Keratinocyte (primary cell): Measurements from ENCODE around the gene ZNF786. TPM values are rescaled to one million over a fixed set of nuclear protein-coding genes. Genes with fewer than 3 reads are reported as not detected.

Experiments
- DNase-seq: peaks from one replicate; pipeline ENCODE4 v3.0.0-alpha.2; 2011; ENCODE audit warnings: low read depth, missing footprints, low spot score
- FAIRE-seq: peaks from 2 replicates; lab custom pipeline; 2011; peaks lifted over from hg19 to GRCh38; lab: Jason Lieb, UNC
- H2AFZ ChIP-seq: 2 replicates; pipeline ENCODE4 v1.6.0; 2012; ENCODE audit warnings: low read length, control low read depth, inconsistent platforms; ENCODE audit not compliant: control insufficient read depth
- H3K27ac ChIP-seq: 2 replicates; pipeline ENCODE4 v1.5.1; 2011; ENCODE audit warnings: low read length; ENCODE audit not compliant: control insufficient read depth, insufficient read depth
- H3K27me3 ChIP-seq: 3 replicates; pipeline ENCODE4 v1.6.0; 2011; ENCODE audit warnings: low read length; ENCODE audit not compliant: control insufficient read depth, insufficient read depth; ENCODE audit errors: extremely low read depth
- H3K36me3 ChIP-seq, 2 experiments: 2 replicates in 1 of 2; 3 replicates in 1 of 2; pipeline ENCODE4 v1.5.1; 2011; ENCODE audit warnings: low read length in 2 of 2, mild to moderate bottlenecking in 1 of 2; ENCODE audit not compliant: control insufficient read depth in 2 of 2, insufficient read depth in 2 of 2; ENCODE audit errors: extremely low read depth in 1 of 2
- H3K4me1 ChIP-seq: 3 replicates; pipeline ENCODE4 v1.5.1; 2011; ENCODE audit warnings: low read length; ENCODE audit not compliant: control insufficient read depth, insufficient read depth; ENCODE audit errors: extremely low read depth
- H3K4me2 ChIP-seq: 3 replicates; pipeline ENCODE4 v1.6.0; 2011; ENCODE audit warnings: low read depth, low read length; ENCODE audit not compliant: control insufficient read depth, insufficient read depth; ENCODE audit errors: extremely low read depth
- H3K4me3 ChIP-seq, 3 experiments: fragments of 200-600 bp in 1 of 3; sonication (generic) in 1 of 3; 2 replicates in 2 of 3; 3 replicates in 1 of 3; pipeline ENCODE4 v1.5.1; 2011 to 2016; ENCODE audit warnings: low read length in 3 of 3, mild to moderate bottlenecking in 3 of 3, control low read depth in 2 of 3, inconsistent platforms in 1 of 3, low read depth in 1 of 3, mixed read lengths in 1 of 3, mixed run types in 1 of 3, moderate library complexity in 1 of 3; ENCODE audit not compliant: control insufficient read depth in 2 of 3, insufficient read depth in 2 of 3; ENCODE audit errors: extremely low read depth in 1 of 3
- H3K79me2 ChIP-seq: 2 replicates; pipeline ENCODE4 v1.6.0; 2012; ENCODE audit warnings: low read length; ENCODE audit not compliant: control insufficient read depth, insufficient read depth
- H3K9ac ChIP-seq: 3 replicates; pipeline ENCODE4 v1.6.0; 2011; ENCODE audit warnings: low read length; ENCODE audit not compliant: control insufficient read depth, insufficient read depth; ENCODE audit errors: extremely low read depth
- H3K9me1 ChIP-seq: 3 replicates; pipeline ENCODE4 v1.6.0; 2011; ENCODE audit warnings: low read length; ENCODE audit not compliant: control insufficient read depth, insufficient read depth; ENCODE audit errors: extremely low read depth
- H3K9me3 ChIP-seq: 2 replicates; pipeline ENCODE4 v1.5.1; 2012; ENCODE audit warnings: low read depth, low read length; ENCODE audit not compliant: control insufficient read depth
- H4K20me1 ChIP-seq: 3 replicates; pipeline ENCODE4 v1.6.0; 2011; ENCODE audit warnings: low read length; ENCODE audit not compliant: control insufficient read depth, insufficient read depth; ENCODE audit errors: extremely low read depth
- EZH2 ChIP-seq: IDR thresholded peaks from one replicate; pipeline ENCODE4 v1.6.1; 2012; ENCODE audit warnings: inconsistent platforms, mild to moderate bottlenecking, low read length, moderate library complexity
- dilution Hi-C: fragments of 300-500 bp; cut with MboI; formaldehyde crosslinking; loops from one replicate; pipeline ENCODE4 v1.7.0; 2020; ENCODE audit warnings: low sequenced_read_pairs; ENCODE audit not compliant: extremely low pct_ligation_motif_present
- polyA plus RNA-seq, 5 experiments: library from polyadenylated mRNA; depleted of rRNA in 3 of 5; stranded (reverse) in 3 of 5; stranded (forward) in 1 of 5; unstranded in 1 of 5; fragments of >200 nt; gene quantifications; 1 replicate in 1 of 5; 2 replicates in 3 of 5; 3 replicates in 1 of 5; pipeline versions ENCODE4 v1.2.1 to v1.2.3, GENCODE V29; 2011 to 2012; ENCODE audit warnings: missing spikeins in 2 of 5, low read depth in 1 of 5, low replicate concordance in 1 of 5
- TF ChIP-seq, protein P1 (sequence below), 3 experiments: IDR thresholded peaks in 1 of 3; conservative IDR thresholded peaks in 1 of 3; optimal IDR thresholded peaks in 1 of 3; 2 replicates in 2 of 3; 3 replicates in 1 of 3; pipeline versions ENCODE3 to v1.5.1; 2011; ENCODE audit warnings: low read length in 3 of 3, mild to moderate bottlenecking in 3 of 3, moderate library complexity in 2 of 3, control low read depth in 1 of 3, inconsistent platforms in 1 of 3; ENCODE audit not compliant: insufficient read depth in 2 of 3; ENCODE audit errors: extremely low read depth in 1 of 3

ZNF786 gene
- polyA plus RNA-seq, 1 donor (not counting 4 experiments of a cell fraction or from before 2014, with no cell fraction given): 2.8 TPM

- H3K36me3 ChIP-seq: peaks cover 0 to 4% of the 10 kb centered on the region in 2 experiments
- TF ChIP-seq EZH2: no peak
- TF ChIP-seq, protein P1, sequence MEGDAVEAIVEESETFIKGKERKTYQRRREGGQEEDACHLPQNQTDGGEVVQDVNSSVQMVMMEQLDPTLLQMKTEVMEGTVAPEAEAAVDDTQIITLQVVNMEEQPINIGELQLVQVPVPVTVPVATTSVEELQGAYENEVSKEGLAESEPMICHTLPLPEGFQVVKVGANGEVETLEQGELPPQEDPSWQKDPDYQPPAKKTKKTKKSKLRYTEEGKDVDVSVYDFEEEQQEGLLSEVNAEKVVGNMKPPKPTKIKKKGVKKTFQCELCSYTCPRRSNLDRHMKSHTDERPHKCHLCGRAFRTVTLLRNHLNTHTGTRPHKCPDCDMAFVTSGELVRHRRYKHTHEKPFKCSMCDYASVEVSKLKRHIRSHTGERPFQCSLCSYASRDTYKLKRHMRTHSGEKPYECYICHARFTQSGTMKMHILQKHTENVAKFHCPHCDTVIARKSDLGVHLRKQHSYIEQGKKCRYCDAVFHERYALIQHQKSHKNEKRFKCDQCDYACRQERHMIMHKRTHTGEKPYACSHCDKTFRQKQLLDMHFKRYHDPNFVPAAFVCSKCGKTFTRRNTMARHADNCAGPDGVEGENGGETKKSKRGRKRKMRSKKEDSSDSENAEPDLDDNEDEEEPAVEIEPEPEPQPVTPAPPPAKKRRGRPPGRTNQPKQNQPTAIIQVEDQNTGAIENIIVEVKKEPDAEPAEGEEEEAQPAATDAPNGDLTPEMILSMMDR (optimal IDR thresholded peaks at IDR 0.05 in 1 of 3, IDR thresholded peaks at IDR 0.05 in 1 of 3, conservative IDR thresholded peaks at IDR 0.05 in 1 of 3; ENCODE audit: extremely low read depth in 1 of 3, insufficient read depth in 2 of 3, low read length in 3 of 3): peak in 1 of 3 experiments; percentile 39
- H3K27ac ChIP-seq: peak within 1 kb of the TSS; percentile 93
- dilution Hi-C loops: no loop called here
- H3K4me1 ChIP-seq: peaks cover 21% of the 10 kb centered on the region
- no peaks in the 10 kb centered on the region for H4K20me1 ChIP-seq
- peak within 1 kb of the TSS; percentile 96 for H3K4me2 ChIP-seq
- H3K27me3 ChIP-seq: no peaks in the 10 kb centered on the region
- no peaks in the 10 kb centered on the region for H3K9me1 ChIP-seq
- no peaks in the 10 kb centered on the region for H3K9me3 ChIP-seq
- no peak for FAIRE-seq
- H3K79me2 ChIP-seq: peaks cover 44% of the 10 kb centered on the region
- H2AFZ ChIP-seq: peak within 1 kb of the TSS; percentile 87
- peak within 1 kb of the TSS; percentile 73 to 97 (median 95) for H3K4me3 ChIP-seq
- peak within 1 kb of the TSS; percentile 93 for H3K9ac ChIP-seq
- DNase-seq: peak; percentile 91
These were observed 62.0 kb downstream of the ZNF786 start, which contains the start of gene PDIA4 for GRCh38 chr7:149028346-149029109. PDIA4 (minus strand) TSS chr7:149028505; CDS start chr7:149028408, 97 bp downstream.

- Histone ChIP-seq H3K9ac (peak overlapping the region; percentile 93), H3K27ac (peak overlapping the region; percentile 77), H3K36me3 (peaks cover 1 to 4% of the 10 kb centered on the region in 2 experiments), H3K9me1 (no peaks in the 10 kb centered on the region), H3K27me3 (no peaks in the 10 kb centered on the region), H2AFZ (peak overlapping the region; percentile 71), H3K4me2 (peak overlapping the region; percentile 96), H3K4me1 (peaks cover 21% of the 10 kb centered on the region), H4K20me1 (no peaks in the 10 kb centered on the region), H3K79me2 (peaks cover 52% of the 10 kb centered on the region), H3K4me3 (peak overlapping the region; percentile 73 to 97 (median 95)), H3K9me3 (no peaks in the 10 kb centered on the region)
- TF ChIP-seq, protein P1 (optimal IDR thresholded peaks at IDR 0.05 in 1 of 3, IDR thresholded peaks at IDR 0.05 in 1 of 3, conservative IDR thresholded peaks at IDR 0.05 in 1 of 3; ENCODE audit: extremely low read depth in 1 of 3, insufficient read depth in 2 of 3, low read length in 3 of 3): no peak
- no peak for TF ChIP-seq EZH2
- FAIRE-seq (no peak), DNase-seq (no peak)
- dilution Hi-C loops: no loop called here
These were observed 62.7 kb downstream of the ZNF786 start for GRCh38 chr7:149027611-149028345.
